GM18508 (cell line): ENCODE data around the gene DHRS1.
"Not testable (repeated sequence)": the region's sequence is repeated elsewhere in the genome, so short reads cannot be mapped to it uniquely, and the experiment has no call there.

Source experiments
- ATAC-seq: cut with Tn5 transposase; IDR thresholded peaks from one replicate; pipeline ENCODE4 v1.9.1; 2021; ENCODE audit warnings: moderate number of reproducible peaks; ENCODE audit not compliant: insufficient read depth, unreplicated experiment

Gene DHRS1

DNA sequence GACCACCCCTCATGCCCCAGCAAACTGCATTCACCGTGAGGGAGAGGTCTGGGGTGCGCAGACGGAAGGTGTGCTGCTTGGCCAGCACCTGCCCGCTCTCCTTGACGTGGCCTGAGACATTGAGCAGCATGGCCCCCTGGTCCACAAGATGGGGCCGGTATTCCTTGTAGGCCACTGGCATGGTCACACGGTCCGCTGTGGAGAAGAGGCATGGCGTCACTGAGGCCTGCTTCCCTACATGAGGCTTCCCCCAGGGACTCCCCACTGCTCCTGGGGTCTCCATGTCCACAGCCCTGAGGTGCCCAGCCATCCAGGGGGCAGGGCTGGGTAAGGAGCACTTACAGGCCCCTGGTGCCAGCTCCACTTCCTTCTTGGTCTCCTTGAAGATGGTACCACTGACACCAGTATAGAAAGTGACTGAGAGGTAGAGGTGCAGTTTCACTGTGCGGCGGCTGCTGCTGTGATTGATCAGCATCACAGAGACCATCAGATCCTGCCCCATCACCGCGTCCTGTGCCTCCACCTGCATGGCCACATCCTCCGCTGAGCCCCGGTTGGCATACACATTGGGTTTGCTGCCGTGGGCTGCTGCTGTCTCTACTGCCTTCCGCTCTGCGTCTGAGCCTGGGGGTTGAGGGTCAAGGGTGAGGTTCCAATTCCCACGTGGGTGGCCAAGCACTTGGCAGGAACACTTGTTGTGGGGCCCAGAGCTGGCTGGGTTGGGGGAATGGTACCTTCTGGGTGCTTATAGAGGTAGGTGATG lies 44.8 kb downstream of the DHRS1 start:
- ATAC-seq = no peak

- no peak for ATAC-seq
Observed at GRCh38 chr14:24253936-24254335, 45.6 kb downstream of the DHRS1 start.

DNA sequence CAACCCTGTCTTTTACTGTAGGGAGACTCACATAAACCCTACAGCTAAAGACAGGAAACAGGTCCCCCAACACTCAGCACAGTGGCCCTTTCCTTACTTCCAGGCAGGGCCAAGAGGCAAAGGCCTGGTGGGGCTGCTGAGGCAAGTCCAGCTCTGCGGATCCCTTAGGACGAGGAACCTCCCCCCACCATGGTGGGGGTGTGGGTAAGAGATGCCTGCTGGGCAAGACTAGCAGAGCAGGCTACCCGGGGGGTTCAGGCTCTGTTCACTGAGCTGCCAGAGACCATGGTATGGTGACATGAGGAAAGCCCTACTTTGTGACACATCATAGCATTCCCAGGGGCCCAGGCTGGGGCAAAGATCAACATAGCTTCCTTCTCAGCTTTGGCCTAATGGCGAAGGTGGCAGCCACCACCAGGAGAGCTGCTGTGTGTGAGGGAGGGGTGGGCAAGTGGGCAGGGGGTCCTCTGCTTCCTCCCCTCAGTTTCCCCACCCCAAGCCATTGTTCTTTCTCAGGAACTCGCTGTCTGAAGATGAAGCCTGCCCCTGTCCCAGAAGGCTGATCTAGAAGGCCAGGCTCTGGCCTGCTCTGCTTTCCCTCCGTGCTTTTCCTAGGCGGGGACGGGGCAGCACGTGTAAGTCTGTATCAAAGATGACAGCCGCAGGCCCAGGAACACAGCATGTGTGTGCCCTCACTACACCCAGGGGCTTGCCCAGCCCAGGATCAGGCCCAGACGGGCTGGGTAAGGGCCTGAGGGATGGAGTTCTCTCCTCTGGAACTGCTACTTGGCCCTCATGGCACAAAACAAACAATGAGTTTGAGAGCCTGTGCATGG lies 47.1 kb downstream of the DHRS1 start:
- ATAC-seq = no peak

GRCh38 chr14:24251880-24252288 lies 47.7 kb downstream of the DHRS1 start:
- ATAC-seq = no peak

DNA sequence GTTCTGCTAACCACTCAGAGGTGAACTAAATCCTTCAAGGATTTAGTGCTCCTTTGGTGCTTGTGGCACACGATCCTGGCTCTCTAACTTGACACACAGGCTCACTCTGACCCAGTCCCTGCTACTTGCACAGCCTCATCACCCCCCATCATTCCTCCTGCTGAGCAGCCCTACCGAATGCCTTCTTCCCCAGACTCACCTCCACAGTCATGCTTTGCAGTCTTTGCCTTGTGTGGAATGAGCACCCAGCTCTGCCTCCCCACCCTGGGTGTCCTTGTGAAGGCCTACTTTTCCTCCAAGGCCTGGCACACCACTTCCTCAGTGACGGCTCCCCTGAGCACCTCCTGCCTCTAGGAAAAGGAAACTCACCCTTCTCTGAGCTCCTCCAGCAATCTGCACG lies 49.2 kb downstream of the DHRS1 start:
- no peak for ATAC-seq

GRCh38 chr14:24249230-24250021 lies 50.2 kb downstream of the DHRS1 start:
- no peak for ATAC-seq

DNA sequence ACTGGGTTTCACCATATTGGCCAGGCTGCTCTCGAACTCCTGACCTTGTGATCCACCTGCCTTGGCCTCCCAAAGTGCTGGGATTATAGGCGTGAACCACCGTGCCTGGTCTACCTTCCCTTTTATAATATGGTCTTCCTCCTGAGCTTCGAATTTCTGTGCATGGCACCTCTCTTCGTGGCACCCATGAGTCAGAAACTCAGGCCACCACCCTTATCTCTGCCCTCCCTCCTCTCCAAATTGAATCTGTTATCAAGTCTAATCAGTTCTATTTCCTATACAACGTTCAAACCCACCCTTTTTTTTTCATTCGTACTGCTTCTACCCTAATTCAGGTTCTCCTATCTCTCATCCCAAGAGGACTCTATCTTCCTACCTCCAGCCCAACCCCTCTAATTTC lies 52.2 kb downstream of the DHRS1 start:
- ATAC-seq = no peak

DNA sequence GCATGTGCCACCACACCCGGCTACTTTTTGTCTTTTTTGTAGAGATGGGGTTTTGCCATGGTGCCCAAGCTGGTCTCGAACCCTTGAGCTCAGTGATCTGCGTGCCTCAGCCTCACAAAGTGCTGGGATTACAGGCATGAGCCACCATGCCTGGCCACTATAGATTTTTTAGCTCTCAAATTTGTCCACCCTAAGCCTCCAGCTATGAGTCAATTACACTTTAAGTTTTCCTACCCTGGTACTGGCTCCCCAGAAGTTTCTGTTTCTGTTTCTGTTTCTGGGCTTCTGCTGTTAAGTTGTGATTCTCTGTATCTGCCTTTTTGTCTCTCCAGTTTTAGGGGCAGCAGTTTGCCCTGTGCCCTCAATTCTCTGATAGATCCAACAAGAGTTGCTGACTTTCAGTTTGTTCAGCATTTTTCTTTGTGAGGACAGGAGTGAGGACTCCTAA lies 52.8 kb downstream of the DHRS1 start:
- no peak for ATAC-seq

- not testable (repeated sequence) for ATAC-seq
Observed at GRCh38 chr14:24245350-24245749, 54.2 kb downstream of the DHRS1 start.

DNA sequence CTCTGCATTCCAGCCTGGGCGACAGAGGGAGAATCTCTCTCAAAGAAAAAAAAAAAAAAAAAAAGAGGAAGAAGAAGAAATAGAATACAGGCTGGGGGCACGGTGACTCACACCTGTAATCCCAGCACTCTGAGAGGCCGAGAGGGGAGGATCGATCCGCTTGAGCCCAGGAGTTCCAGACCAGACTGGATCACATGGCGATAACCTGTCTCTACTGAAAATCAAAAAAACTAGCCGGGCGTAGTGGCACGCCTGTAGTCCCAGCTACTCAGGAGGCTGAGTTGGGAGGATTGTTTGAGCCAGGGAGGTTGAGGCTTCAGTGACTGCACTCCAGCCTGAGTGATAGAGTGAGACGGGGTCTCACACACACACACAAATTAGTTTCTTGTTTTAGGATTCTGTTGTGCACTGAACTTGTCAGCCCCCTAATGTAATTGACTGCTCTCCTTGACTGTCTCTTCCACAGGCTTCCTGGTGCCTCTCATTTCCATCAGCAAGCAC lies 56.2 kb downstream of the DHRS1 start:
- no peak for ATAC-seq

DNA sequence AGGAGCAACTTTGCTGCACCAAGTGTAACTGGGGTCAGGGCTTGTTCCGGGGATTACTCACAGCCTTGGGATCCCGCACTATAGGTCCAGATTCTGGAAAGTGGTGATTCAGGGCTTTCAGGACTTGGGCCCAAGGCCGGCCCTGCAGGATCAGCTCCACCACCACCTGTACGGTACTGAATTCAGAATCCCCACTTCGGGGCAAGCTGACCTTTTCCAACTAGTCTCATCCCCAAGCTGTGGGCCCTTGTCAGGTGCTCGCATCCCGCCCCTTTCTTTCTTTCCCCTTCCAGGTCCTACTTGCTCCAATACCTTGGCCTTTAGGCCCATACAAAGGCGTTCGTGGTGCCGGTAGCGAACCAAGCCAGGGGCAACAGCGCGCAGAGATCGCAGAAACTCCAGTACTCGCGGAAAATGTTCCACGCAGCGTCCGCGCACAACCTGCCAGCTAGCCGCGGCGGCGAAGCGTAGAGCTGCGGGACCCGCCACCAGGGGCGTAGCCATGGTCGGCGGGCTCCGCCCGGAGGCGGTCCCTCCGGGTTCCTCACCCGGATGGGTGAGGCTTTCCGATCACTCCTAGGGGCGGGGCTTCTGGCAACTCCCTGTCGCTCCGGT lies 57.6 kb downstream of the DHRS1 start:
- peak; percentile 44 for ATAC-seq
